SK-N-SH (cell line): Measurements from ENCODE around the gene SLC25A29. TPM values are rescaled to one million over a fixed set of nuclear protein-coding genes. Genes with fewer than 3 reads are reported as not detected.

ENCODE experiments used
- CTCF ChIA-PET: fragments of 300-600, 350-600 bp; formaldehyde crosslinking; extraction: SDS; loops from one replicate; lab custom pipeline; 2021; lab: Yijun Ruan, JAX
- POLR2A ChIA-PET: fragments of 350-600 bp; sonication (Branson Sonifier 250); formaldehyde crosslinking; extraction: SDS; loops from one replicate; lab custom pipeline; 2020; ENCODE audit warnings: antibody characterized with exemption, inconsistent platforms; lab: Yijun Ruan, JAX
- DNase-seq: peaks from one replicate; pipeline ENCODE4 v3.0.0; 2012
- H2AFZ ChIP-seq: fragments of 200-600 bp; sonication (generic); 2 replicates; pipeline ENCODE4 v1.8.1; 2016; ENCODE audit warnings: antibody characterized with exemption, mild to moderate bottlenecking, low read depth
- H3F3A ChIP-seq: fragments of 200-600 bp; sonication (generic); replicated peaks from 2 replicates; pipeline ENCODE3; 2016; ENCODE audit warnings: antibody characterized with exemption, mild to moderate bottlenecking; ENCODE audit not compliant: insufficient read depth
- H3K27ac ChIP-seq, 2 experiments: fragments of 200-500 bp in 1 of 2; fragments of 200-600 bp in 1 of 2; sonication (Bioruptor generic) in 1 of 2; sonication (generic), shearing (Covaris generic) in 1 of 2; 2 replicates each; pipeline versions ENCODE4 v1.5.1 to v1.6.1; 2014 to 2016; ENCODE audit warnings: low read depth in 2 of 2, inconsistent platforms in 1 of 2, low read length in 1 of 2, mild to moderate bottlenecking in 1 of 2, mixed read lengths in 1 of 2
- H3K27me3 ChIP-seq: fragments of 200-600 bp; sonication (generic), shearing (Covaris generic); 2 replicates; pipeline ENCODE4 v1.6.1; 2016; ENCODE audit warnings: mixed run types; ENCODE audit not compliant: insufficient read depth
- H3K36me3 ChIP-seq, 2 experiments: fragments of 200-500 bp in 1 of 2; fragments of 200-600 bp in 1 of 2; sonication (Bioruptor generic) in 1 of 2; sonication (generic) in 1 of 2; replicated peaks in 1 of 2; 2 replicates each; pipeline versions ENCODE3 to v1.5.1; 2014 to 2016; ENCODE audit warnings: low read length in 1 of 2, mild to moderate bottlenecking in 1 of 2; ENCODE audit not compliant: insufficient read depth in 2 of 2, control insufficient read depth in 1 of 2
- H3K4me1 ChIP-seq, 2 experiments: fragments of 200-500 bp in 1 of 2; fragments of 200-600 bp in 1 of 2; sonication (Bioruptor generic) in 1 of 2; sonication (generic), shearing (Covaris generic) in 1 of 2; 2 replicates each; pipeline versions ENCODE4 v1.5.1 to v1.6.1; 2014 to 2016; ENCODE audit warnings: low read depth in 1 of 2, low read length in 1 of 2, mixed run types in 1 of 2; ENCODE audit not compliant: insufficient read depth in 2 of 2, control insufficient read depth in 1 of 2
- H3K4me2 ChIP-seq: fragments of 200-600 bp; sonication (generic), shearing (Covaris generic); 2 replicates; pipeline ENCODE4 v1.6.1; 2017; ENCODE audit warnings: mixed run types
- H3K4me3 ChIP-seq, 2 experiments: fragments of 200-500 bp in 1 of 2; fragments of 200-600 bp in 1 of 2; sonication (Bioruptor generic) in 1 of 2; sonication (generic), shearing (Covaris generic) in 1 of 2; 2 replicates each; pipeline versions ENCODE4 v1.5.1 to v1.8.1; 2014 to 2016; ENCODE audit warnings: low read depth in 2 of 2, inconsistent platforms in 1 of 2, low read length in 1 of 2, mild to moderate bottlenecking in 1 of 2, mixed read lengths in 1 of 2, moderate library complexity in 1 of 2
- H3K79me2 ChIP-seq: fragments of 200-600 bp; sonication (generic); 2 replicates; pipeline ENCODE4 v1.8.1; 2017; ENCODE audit warnings: mild to moderate bottlenecking; ENCODE audit not compliant: insufficient read depth
- H3K9ac ChIP-seq: fragments of 200-600 bp; sonication (generic); 2 replicates; pipeline ENCODE4 v1.6.1; 2017; ENCODE audit warnings: mixed run types
- H3K9me2 ChIP-seq: fragments of 200-600 bp; sonication (generic); 2 replicates; pipeline ENCODE4 v1.6.1; 2017; ENCODE audit warnings: mixed run types
- H3K9me3 ChIP-seq: fragments of 200-600 bp; sonication (generic); 2 replicates; pipeline ENCODE4 v1.6.1; 2017; ENCODE audit warnings: mixed run types, mild to moderate bottlenecking, moderate library complexity
- H4K20me1 ChIP-seq: fragments of 200-600 bp; sonication (generic); 2 replicates; pipeline ENCODE4 v1.6.1; 2017; ENCODE audit warnings: mild to moderate bottlenecking, mixed run types; ENCODE audit not compliant: insufficient read depth
- CHD2 ChIP-seq: fragments of 150-350 bp; IDR thresholded peaks from 2 replicates; pipeline ENCODE4 v1.6.1; 2018; ENCODE audit warnings: low read length; ENCODE audit not compliant: partially characterized antibody
- ELF1 ChIP-seq: IDR thresholded peaks from 2 replicates; pipeline ENCODE4 v1.4.0; 2012
- FOSL2 ChIP-seq: IDR thresholded peaks from 2 replicates; pipeline ENCODE4 v1.4.0; 2012; ENCODE audit warnings: low read depth, mild to moderate bottlenecking, moderate library complexity, borderline replicate concordance
- FOXJ3 ChIP-seq: sonication (generic); formaldehyde crosslinking; IDR thresholded peaks from 2 replicates; pipeline ENCODE4 v1.5.1; 2020; ENCODE audit warnings: mild to moderate bottlenecking, missing genetic modification reagents
- JUND ChIP-seq: IDR thresholded peaks from 2 replicates; pipeline ENCODE4 v1.4.0; 2012
- RFX5 ChIP-seq: IDR thresholded peaks from 2 replicates; pipeline ENCODE4 v1.6.1; 2012; ENCODE audit warnings: mild to moderate bottlenecking, improper control_type of control experiment, low read length
- RXRA ChIP-seq: IDR thresholded peaks from 2 replicates; pipeline ENCODE4 v1.4.0; 2012; ENCODE audit warnings: low read depth, mild to moderate bottlenecking, borderline replicate concordance
- USF1 ChIP-seq: IDR thresholded peaks from 2 replicates; pipeline ENCODE4 v1.4.0; 2012; ENCODE audit warnings: low read depth, borderline replicate concordance
- USF2 ChIP-seq: fragments of 150-350 bp; IDR thresholded peaks from 2 replicates; pipeline ENCODE4 v1.6.1; 2017; ENCODE audit warnings: antibody characterized with exemption, low read length, low read depth, borderline replicate concordance
- WGBS: methylation state at CpG from one replicate; pipeline ENCODE4 v1.1.6; 2017; ENCODE audit warnings: low lambda C conversion rate; 5-methylcytosine and 5-hydroxymethylcytosine counted together
- polyA plus RNA-seq, 3 experiments: library from polyadenylated mRNA; depleted of rRNA; stranded (reverse); fragments of >200 nt; gene quantifications; 2 replicates each; pipeline ENCODE4 v1.2.3, GENCODE V29; 2012

Gene SLC25A29
- polyA plus RNA-seq, 1 of the 3 experiments (the other 2 are of a cell fraction), result 66.9 TPM

- no peaks in the 10 kb centered on the region for H3K9me3 ChIP-seq
- POLR2A ChIA-PET, result interaction anchor here (1.3 to 1.7 kb wide), 2 partner anchors 17 to 68 kb away, joined by 4 to 6 read pairs; partner anchors contain the start of gene WDR25
Measured at GRCh38 chr14:100306998-100307765, 938 bp upstream of the SLC25A29 start.

GRCh38 chr14:100305324-100306100 lies 732 bp downstream of the SLC25A29 start:
- TF ChIP-seq FOSL2 (no peak), CHD2 (peak; percentile 9)
- TF ChIP-seq, all 33 proteins: peak for 1
- H2AFZ ChIP-seq, result peak overlapping the region; percentile 51; the same call in 1 of the 2 replicates

More at GRCh38 chr14:100306998-100307765, 938 bp upstream of the SLC25A29 start:
- Histone ChIP-seq H3K36me3 (no peaks in the 10 kb centered on the region), H3F3A (no peaks in the 10 kb centered on the region), H3K9ac (peak overlapping the region; percentile 90), H2AFZ (peak overlapping the region; percentile 91; the same call in 1 of the 2 replicates), H3K4me1 (peaks cover 0 to 30% of the 10 kb centered on the region in 2 experiments; a peak in 2 of 4 replicates), H3K9me2 (no peaks in the 10 kb centered on the region), H3K27me3 (no peaks in the 10 kb centered on the region), H3K79me2 (peaks cover 36% of the 10 kb centered on the region; the same call in 1 of the 2 replicates), H3K4me2 (peak overlapping the region; percentile 99), H4K20me1 (peaks cover 27% of the 10 kb centered on the region), H3K4me3 (peak overlapping the region; percentile 87 to 90), H3K27ac (peak overlapping the region; percentile 13 to 81; a peak in 3 of 4 replicates)
- CTCF ChIA-PET, result interaction anchor here (0.6 to 2.4 kb wide), 3 partner anchors 67 to 76 kb away, joined by 3 to 12 read pairs (median 3); no protein-coding TSS in a partner anchor
- WGBS, result 20% methylated on average over 9 of the region's 49 CpGs
- peak; percentile 78 for DNase-seq
- TF ChIP-seq FOSL2, result no peak
- no peak for TF ChIP-seq FOXJ3
- no peak for TF ChIP-seq JUND
- no peak for TF ChIP-seq USF2
- no peak for TF ChIP-seq USF1
- no peak for TF ChIP-seq RXRA
- TF ChIP-seq RFX5, result no peak
- TF ChIP-seq ELF1, result no peak
- TF ChIP-seq, all 33 proteins: peak for 0

More at GRCh38 chr14:100305324-100306100, 732 bp downstream of the SLC25A29 start:
- Histone ChIP-seq H3K79me2 (peaks cover 49% of the 10 kb centered on the region; the same call in 1 of the 2 replicates), H3F3A (peaks cover 2% of the 10 kb centered on the region), H3K4me1 (peaks cover 0 to 28% of the 10 kb centered on the region in 2 experiments; a peak in 2 of 4 replicates), H3K9me2 (no peaks in the 10 kb centered on the region), H3K27ac (peak overlapping the region; percentile 51 to 76; a peak in 2 of 4 replicates), H3K9ac (peak overlapping the region; percentile 84), H3K4me3 (peak overlapping the region; percentile 87 to 90), H3K9me3 (no peaks in the 10 kb centered on the region), H3K36me3 (no peaks in the 10 kb centered on the region), H4K20me1 (peaks cover 31% of the 10 kb centered on the region), H3K27me3 (no peaks in the 10 kb centered on the region), H3K4me2 (peak overlapping the region; percentile 99)
- ChIA-PET POLR2A (interaction anchor here (1.1 to 1.7 kb wide), 3 partner anchors 15 to 594 kb away, joined by 3 to 6 read pairs (median 4); partner anchors contain the start of gene WDR25), CTCF (interaction anchor here (1.1 to 4.0 kb wide), 4 partner anchors 11 to 79 kb away, joined by 3 to 31 read pairs (median 8); no protein-coding TSS in a partner anchor)
- DNase-seq, result peak; percentile 72
- WGBS, result 4% methylated on average over 21 of the region's 65 CpGs
